ENCODE measurements around the gene CIPC.

CIPC gene

DNA sequence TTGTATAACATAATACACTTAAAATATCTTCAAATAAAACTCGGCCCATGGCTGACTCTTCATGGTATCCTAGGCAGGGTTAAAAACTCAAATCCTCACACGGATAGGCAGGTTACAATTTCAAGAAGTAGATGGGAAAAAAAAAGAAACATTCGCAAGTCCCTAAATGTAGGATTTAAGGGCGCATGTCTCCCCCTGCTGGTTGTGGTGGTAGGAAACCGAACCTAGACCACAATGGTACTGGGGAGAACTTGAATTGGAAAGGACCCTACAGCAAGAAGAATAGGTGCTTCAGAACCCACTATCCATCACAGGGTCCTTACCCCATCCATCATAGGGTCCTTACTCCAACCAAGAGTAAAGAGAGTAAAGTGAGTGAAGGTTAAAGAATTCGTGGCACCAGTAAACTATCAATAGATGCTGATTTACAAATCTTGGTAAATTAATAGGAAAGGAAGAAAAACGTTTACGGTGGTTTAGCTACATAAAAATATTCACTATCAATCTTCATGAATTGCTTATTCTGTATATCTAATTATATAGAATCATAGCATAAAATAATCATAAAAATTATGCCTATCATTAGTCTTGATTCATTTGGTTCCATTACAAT is 3.3 kb upstream of the CIPC start:
- DNase-seq (ENCODE audit: extremely low read depth, low read depth), result peak; percentile 49
- TF ChIP-seq, protein P1, sequence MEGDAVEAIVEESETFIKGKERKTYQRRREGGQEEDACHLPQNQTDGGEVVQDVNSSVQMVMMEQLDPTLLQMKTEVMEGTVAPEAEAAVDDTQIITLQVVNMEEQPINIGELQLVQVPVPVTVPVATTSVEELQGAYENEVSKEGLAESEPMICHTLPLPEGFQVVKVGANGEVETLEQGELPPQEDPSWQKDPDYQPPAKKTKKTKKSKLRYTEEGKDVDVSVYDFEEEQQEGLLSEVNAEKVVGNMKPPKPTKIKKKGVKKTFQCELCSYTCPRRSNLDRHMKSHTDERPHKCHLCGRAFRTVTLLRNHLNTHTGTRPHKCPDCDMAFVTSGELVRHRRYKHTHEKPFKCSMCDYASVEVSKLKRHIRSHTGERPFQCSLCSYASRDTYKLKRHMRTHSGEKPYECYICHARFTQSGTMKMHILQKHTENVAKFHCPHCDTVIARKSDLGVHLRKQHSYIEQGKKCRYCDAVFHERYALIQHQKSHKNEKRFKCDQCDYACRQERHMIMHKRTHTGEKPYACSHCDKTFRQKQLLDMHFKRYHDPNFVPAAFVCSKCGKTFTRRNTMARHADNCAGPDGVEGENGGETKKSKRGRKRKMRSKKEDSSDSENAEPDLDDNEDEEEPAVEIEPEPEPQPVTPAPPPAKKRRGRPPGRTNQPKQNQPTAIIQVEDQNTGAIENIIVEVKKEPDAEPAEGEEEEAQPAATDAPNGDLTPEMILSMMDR (IDR thresholded peaks at IDR 0.05; ENCODE audit: low read depth, low read length), result peak; percentile 87

DNA sequence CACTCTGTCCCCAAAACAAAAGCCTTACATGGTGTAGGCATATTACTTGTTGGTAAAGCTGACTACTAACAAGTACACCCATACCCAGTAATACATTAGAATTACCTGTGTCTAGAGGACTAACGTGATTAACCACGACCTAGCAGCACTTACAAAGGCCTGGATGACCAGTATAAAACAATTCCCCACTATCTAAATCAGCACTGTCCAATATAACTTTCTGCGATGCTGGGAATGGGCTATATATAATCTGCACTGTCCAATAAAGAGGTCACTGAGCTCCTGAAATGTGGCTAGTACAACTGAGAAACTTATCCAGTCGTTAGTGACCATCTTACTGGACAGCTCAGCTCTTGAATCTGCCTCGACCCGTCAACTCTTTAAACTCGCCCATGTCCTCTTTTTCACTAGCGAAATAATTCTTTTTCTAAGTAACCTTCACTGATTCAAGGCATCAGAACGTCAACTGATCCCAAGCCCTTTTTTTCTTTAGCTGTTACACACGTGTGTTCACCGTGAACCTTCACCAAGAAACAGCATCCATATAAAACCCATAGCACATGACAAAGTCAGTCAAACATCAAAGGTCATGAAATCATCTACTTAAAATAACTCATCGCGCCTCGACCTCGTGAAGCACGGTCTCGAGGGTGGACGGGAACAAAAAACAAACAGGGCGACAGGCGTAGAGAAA is 905 bp upstream of the CIPC start:
- TF ChIP-seq, protein P1 (IDR thresholded peaks at IDR 0.05; ENCODE audit: low read depth, low read length), result no peak
- DNase-seq (ENCODE audit: extremely low read depth, low read depth), result no peak

DNA sequence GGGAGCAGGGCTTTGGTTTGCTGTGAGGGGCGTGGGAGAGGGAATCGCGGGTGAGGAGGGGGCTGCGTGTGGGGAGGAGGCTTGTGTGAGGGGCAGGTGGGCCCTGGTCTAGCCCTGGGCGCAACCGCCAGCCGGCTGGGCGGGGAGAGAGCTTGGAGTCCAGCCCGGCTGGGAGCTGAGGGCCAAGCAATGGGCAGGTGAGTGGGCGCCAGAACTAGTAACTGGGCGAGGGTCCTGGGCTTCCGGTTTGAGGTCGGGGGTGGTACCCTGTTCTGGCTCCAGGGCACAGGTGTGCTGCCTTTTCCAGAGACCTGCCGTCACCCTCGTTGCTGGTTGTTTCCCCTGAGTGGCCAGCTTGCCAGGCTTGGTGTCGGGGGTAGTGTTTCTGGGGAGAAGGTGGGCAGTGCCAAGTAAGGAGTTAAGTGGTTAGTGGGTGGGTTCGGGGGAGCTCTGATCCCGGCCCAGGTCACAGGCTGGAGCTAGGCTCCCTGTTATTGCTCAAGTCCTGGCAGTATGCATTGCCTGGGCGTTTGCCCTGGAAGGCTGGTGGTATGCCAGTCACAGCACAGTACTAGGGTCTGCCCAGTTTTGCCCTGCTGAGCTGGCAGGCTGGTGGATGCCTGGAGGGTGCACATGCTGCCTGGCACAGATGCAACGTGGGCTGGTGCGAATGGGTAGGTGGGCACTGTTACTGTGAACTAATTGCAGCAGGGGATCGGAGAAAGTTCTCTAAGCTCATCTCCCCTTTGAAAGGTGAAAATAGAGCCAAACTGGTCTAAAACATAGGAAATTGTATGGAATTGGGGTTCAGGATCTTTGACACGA is 683 bp downstream of the CIPC start:
- no peak for DNase-seq (ENCODE audit: extremely low read depth, low read depth)
- TF ChIP-seq, protein P1 (IDR thresholded peaks at IDR 0.05; ENCODE audit: low read depth, low read length), result no peak

DNA sequence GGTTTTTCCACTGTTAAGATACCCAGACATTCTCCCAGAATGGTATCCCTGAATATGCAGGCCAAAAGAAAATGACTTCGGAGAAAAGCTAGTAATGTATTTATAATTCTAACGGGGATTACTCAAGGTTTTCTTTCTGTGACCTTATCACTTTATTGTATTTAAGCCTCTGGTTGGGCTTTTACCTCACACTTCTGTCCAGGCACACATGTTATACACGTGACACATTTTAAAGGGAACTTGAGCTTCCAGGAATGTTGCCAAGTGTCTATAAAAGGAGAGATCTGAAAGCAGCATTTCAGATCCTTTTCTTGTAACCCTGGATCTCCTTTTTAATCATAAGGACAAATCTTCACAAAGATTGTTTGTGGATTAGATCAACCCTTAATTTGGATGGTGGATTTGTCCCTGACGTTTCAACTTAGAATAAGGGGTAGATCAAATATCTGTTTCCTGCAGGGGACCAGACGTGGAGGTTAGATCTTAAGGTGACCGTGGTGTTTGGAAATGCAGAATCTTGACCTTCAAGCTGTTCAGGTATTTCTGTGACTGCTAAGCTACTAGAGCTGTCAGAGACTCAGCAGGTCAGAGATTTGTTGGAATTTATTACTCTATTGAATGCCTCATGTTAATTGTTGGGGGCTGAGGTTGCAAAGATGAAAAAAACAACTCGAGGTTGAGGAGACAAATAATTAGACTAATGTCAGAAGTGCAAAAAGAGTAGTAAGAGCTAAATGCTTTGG is 1.5 kb downstream of the CIPC start:
- DNase-seq (ENCODE audit: extremely low read depth, low read depth), result peak; percentile 34
- TF ChIP-seq, protein P1 (IDR thresholded peaks at IDR 0.05; ENCODE audit: low read depth, low read length), result no peak

DNA sequence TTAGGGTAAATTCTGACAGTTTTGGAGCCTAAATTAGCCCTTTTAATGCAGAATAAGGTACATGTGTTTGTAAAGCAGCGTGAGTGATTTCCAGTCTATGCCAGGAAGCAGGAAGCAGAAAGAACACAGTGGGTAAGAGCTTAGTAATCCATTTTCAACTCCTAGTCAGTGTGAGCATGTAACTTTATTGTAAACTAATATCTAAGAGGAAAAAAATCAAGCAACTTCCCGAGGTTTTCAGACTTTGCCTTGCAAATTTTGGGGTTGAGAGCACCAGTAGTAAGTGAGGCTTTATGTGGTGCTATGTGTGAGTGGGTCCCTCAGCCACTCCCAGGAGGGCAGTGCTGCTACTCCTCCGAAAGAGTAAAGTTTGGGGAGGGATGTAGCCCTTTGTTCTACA is 2.9 kb downstream of the CIPC start:
- TF ChIP-seq, protein P1 (IDR thresholded peaks at IDR 0.05; ENCODE audit: low read depth, low read length), result no peak

DNA sequence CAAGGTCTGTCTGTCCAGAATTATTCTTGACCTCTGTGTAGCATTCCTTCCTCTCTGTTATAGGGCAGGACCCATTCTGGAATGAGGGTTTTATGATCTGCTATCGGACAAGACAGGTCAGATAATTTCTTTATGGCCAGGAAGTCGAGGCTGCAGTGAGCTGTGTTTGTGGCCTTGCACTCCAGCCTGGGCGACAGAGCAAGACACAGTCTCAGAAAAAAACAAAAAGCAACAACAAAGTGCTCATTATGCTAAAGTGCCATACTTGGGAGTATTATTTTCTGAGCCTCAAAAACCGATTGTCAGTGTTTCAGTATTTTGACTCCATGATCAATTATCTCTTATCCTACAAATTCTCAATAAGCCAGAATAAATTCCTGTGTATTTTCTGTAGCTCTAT is 4.1 kb downstream of the CIPC start:
- TF ChIP-seq, protein P1 (IDR thresholded peaks at IDR 0.05; ENCODE audit: low read depth, low read length), result no peak
- DNase-seq (ENCODE audit: extremely low read depth, low read depth), result no peak

More for the DNA sequence above, 2.9 kb downstream of the CIPC start:
- no peak for DNase-seq (ENCODE audit: extremely low read depth, low read depth)

All from AG09319 (cell line).